NCI-H1436 (cell line): Measurements from ENCODE around the gene RPA3.

Experiments used
- DNase-seq: peaks from one replicate; lab custom pipeline; 2025; lab: John Stamatoyannopoulos, UW

The RPA3 gene

GRCh38 chr7:7653593-7654187 lies 64.7 kb downstream of the RPA3 start:
- DNase-seq: no peak

- no peak for DNase-seq
These were observed 65.4 kb downstream of the RPA3 start for GRCh38 chr7:7652798-7653540.

DNA sequence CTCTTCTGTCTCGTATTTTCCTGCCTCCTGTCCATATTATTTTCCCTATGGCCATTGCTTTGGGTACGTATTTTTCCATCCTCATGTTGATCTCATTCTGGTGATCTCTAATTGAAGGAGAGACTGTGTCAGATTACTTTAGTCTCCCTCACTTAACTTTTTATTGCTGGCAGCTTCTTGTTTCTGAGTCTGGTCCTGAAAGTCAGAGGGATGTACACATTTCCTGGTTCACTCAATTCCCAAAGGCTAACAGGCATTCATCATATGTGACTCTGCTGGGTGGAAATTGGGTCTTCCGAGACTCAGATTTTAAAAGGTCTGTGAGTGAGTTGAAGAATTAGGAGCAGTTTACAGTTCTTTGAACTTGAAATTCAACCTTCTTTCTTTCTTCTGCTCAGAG lies 66.9 kb downstream of the RPA3 start:
- DNase-seq: no peak

- no peak for DNase-seq
These were observed 67.7 kb downstream of the RPA3 start for GRCh38 chr7:7650682-7651206.

DNA sequence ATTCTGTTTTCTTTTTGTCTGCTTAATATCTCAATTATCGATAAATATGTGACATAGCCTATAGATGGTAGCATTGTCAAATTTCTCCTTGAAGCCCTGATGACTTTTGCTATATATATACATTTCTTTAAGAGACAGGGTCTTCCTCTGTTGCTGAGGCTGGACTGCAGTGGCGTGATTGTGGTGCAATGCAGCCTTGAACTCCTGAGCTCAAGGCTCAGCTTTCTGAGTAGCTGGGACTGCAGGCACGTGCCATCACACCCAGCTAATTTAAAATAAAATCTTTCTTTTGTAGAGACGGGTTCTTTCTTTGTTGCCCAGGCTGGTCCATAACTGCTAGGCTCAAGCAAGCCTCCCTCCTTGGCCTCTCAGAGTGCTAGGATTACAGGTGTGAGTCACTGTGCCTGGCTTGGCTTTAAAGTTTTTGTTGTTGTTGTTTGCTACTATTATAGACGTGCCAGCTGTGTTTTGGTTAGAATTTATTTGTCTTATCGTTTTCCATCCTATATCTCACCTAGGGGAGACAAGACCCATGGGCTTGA lies 70.8 kb downstream of the RPA3 start:
- no peak for DNase-seq

GRCh38 chr7:7642081-7642480 lies 76.3 kb downstream of the RPA3 start:
- DNase-seq: no peak

- DNase-seq: no peak
These were observed 77.2 kb downstream of the RPA3 start for GRCh38 chr7:7641129-7641663.

DNA sequence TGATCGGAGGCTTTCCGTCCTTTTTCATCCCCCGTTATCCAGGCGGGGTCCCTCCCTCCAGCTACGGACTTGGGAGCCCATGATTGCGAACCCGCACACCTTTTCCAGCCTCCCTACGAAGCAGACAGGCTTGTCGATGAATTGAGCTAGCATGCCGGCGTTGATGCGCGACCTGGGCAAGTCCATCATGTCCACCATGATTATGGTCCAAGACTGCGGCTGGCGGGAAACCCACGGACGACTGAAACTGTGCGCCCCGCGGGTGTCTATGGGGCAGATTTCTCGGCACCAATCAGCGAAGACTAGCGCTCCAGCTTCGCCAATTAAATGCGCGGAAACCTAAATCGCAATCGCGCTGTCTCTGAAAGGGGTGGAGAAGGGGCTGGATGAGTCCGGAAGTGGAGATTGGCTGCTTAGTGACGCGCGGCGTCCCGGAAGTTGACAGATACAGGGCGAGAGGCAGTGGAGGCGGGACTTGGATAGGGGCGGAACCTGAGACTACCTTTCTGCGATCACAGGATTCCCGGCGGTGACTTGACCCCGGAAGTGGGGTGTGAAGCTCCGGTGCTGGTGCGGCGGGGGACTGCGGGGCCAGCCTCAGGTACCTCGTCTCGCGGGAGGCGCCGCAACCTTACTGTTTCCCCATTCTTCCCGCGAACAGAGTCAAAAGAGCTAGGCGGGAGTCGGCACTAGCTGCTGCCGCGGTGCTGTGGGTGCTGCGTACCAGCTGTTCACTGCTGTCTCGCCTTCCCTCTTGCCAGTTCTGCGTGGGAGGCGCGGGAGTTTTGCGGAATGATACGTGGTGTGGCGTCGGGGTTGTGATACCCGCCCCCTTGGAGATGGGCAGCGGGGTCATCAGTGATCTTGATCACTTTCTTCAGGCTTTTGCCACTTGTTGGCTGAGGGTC lies 77.9 kb downstream of the RPA3 start, which contains the start of gene UMAD1:
Gene UMAD1 (plus strand): TSS at position 532 of the 908 bp plus-strand sequence. CDS start 32,620 bp downstream, outside the sequence.
- DNase-seq: peak; percentile 99

DNA sequence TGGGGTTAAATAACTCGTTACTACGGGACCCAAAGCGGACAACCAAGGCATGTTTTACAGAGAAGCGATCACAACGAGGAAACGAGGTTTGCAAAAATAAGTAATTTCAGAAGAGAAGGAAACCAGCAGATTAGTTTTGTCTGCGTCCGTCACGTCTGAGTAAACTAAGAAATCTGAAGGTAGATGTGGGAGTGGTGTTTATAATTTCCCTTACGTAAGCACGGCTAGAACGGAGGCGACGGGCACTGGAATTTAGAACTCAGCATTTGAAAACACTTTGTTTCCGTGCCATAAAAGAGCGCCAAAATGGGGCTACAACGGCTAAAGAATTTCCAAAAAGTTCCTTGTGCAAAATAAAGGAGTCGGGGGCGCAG lies 78.6 kb downstream of the RPA3 start:
- DNase-seq: no peak

DNA sequence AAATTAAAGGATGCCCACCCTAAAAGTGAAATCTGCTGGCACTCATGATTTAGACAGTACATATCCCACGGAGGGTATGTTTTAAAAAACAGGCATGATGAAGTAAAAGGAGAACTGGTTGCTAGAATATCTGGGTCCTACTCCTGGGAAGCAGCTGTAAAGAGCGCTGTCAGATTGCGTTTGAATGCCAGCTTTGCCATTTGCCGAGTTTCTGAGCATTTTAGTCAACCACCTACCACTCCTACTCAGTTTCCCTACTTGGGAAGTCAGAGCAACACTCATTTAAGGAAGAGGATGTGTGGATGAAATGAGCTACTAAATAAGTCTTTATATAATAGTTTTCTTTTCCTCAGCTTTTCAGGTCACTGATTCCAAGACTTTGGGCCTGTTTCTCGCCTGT lies 79.0 kb downstream of the RPA3 start:
- no peak for DNase-seq

GRCh38 chr7:7630626-7631329 lies 87.6 kb downstream of the RPA3 start:
- no peak for DNase-seq

GRCh38 chr7:7628476-7628875 lies 89.9 kb downstream of the RPA3 start:
- no peak for DNase-seq

DNA sequence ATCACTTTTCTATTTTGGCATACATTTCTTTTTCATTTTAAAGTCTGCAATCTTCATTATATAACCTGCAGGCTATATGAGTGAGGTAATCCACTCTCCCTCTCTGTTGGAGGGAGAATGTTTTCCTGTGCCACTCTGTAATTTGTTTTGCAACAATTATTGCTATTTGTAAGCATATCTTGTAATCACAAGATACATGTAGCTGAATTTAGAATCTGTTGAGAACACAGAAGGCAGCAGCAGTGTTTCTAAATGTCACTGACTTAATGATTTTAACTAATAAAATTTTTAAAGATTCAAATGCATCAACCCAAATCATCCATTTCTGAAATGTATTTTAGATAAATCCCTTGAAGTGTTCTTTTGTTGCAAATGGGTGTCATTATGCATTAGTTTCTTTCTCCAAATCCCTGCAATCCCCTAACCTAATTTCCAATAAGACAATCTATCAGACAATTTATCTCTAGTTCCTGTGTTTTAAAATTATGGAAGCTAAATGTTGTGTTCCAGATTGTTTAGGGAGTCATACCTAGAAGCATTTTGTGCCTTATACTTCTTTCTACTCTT lies 97.7 kb downstream of the RPA3 start:
- DNase-seq: no peak

DNA sequence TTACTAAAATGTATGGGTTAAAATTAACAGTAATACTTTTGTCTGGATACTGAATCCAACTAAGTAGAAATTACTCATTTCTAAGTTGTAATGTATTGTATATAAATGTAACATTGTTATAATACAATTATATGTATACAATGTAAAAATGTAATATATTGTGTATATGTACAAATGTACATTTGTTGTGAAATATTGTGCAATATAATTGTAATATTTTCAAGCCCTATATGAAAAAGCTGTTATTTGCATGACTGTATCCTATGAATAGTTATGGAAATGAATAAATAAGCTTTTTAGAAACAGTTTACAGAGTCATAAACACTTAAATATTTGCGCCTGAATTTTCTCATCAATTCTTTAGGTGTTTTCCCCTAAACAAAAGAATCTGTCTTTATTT lies 98.2 kb downstream of the RPA3 start:
- DNase-seq: no peak

- no peak for DNase-seq
These were observed 100.0 kb downstream of the RPA3 start for GRCh38 chr7:7618410-7618809.

GRCh38 chr7:7617550-7617949 lies 100.9 kb downstream of the RPA3 start:
- no peak for DNase-seq

DNA sequence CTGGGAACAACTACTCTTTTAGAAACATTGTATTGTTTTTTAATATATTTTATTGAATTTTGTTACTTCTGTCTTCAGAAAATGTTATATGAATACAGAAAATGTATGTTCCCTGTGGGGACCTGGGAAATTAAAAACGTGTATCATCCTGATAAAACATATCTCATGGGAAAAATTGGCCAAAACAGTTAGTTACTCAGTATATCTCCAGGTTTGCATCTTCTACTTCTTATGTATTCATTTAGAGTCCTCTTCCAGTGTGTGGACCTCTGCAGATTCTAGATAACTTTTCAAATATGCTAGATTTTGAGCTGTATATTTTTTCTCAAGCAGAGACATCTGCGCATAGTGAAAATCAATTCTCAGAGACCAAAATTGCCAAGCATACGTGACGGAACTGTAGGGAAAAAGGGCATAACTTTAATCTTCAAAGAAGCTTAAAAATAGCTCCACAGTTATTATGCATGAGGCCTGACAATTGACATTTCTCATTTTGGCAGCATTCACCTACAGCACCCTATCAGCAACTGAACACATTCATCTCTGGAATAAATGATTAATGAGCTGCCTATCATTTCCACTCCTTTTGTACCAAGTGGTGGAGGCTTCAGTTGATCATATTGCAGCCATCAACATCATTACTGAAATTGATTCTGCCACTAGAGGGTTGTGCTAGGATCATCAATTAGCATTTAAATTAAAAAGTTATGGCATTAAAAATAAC lies 104.2 kb downstream of the RPA3 start:
- no peak for DNase-seq

GRCh38 chr7:7613210-7613609 lies 105.2 kb downstream of the RPA3 start:
- DNase-seq: no peak

- no peak for DNase-seq
These were observed 105.9 kb downstream of the RPA3 start for GRCh38 chr7:7612519-7612918.

DNA sequence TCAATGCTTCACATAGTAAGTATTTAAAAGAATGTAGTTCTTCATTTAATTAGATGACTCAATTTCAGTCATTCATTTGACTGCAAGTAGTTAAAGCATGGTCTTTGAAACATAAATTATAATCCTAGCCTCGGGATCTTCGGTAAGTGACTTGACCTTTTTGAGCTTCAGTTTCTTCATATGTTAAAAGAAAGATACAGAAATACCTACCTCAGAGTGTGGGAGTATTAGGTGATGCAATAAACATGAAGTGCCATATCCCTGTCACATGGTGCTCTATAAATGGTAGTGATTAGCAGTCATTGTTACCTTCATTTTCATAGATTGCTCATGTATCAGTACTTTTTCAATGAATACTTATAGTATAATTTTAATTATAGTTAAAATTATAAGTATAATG lies 109.1 kb downstream of the RPA3 start:
- DNase-seq: no peak
